Skeletal muscle satellite cell (primary cell): Measurements from ENCODE around the gene CTNNAL1.
"Not testable (repeated sequence)": the region's sequence is repeated elsewhere in the genome, so short reads cannot be mapped to it uniquely, and the experiment has no call there.

ENCODE experiments used
- H3K27me3 ChIP-seq: 2 replicates; pipeline ENCODE4 v1.7.0; 2013; ENCODE audit warnings: low read length; ENCODE audit not compliant: control insufficient read depth, insufficient read depth
- H3K36me3 ChIP-seq: 2 replicates; pipeline ENCODE4 v1.7.0; 2013; ENCODE audit warnings: mild to moderate bottlenecking, control low read depth, low read length; ENCODE audit not compliant: insufficient read depth
- H3K4me1 ChIP-seq: 2 replicates; pipeline ENCODE4 v1.7.0; 2013; ENCODE audit warnings: low read length; ENCODE audit not compliant: control insufficient read depth, insufficient read depth
- H3K4me2 ChIP-seq: 2 replicates; pipeline ENCODE4 v1.7.0; 2013; ENCODE audit warnings: mild to moderate bottlenecking, low read length
- H3K4me3 ChIP-seq: 2 replicates; pipeline ENCODE4 v1.7.0; 2013; ENCODE audit warnings: low read length
- H3K9ac ChIP-seq: 2 replicates; pipeline ENCODE4 v1.7.0; 2013; ENCODE audit warnings: mild to moderate bottlenecking, low read depth, low read length, moderate library complexity
- H3K9me3 ChIP-seq: replicated peaks from 2 replicates; pipeline ENCODE4 v1.7.0; 2013; ENCODE audit warnings: mild to moderate bottlenecking, control low read depth, low read length

The CTNNAL1 gene

GRCh38 chr9:108920401-108920800 lies 92.9 kb downstream of the CTNNAL1 start:
- H3K9ac ChIP-seq, H3K4me1 ChIP-seq, H3K4me3 ChIP-seq, H3K9me3 ChIP-seq, H3K27me3 ChIP-seq, H3K4me2 ChIP-seq: not testable (repeated sequence)
- peaks cover 65% of the 10 kb centered on the region for H3K36me3 ChIP-seq

- Histone ChIP-seq H3K4me1 (no peaks in the 10 kb centered on the region), H3K9ac (no peak overlapping the region), H3K4me2 (no peak overlapping the region), H3K36me3 (peaks cover 61% of the 10 kb centered on the region), H3K9me3 (no peaks in the 10 kb centered on the region), H3K27me3 (no peaks in the 10 kb centered on the region), H3K4me3 (no peak overlapping the region)
These were observed 93.8 kb downstream of the CTNNAL1 start for GRCh38 chr9:108919517-108919916.

- H3K9ac ChIP-seq = no peak overlapping the region
- H3K4me2 ChIP-seq = no peak overlapping the region
- no peaks in the 10 kb centered on the region for H3K4me1 ChIP-seq
- no peak overlapping the region for H3K4me3 ChIP-seq
- H3K9me3 ChIP-seq = no peaks in the 10 kb centered on the region
- no peaks in the 10 kb centered on the region for H3K27me3 ChIP-seq
- peaks cover 49% of the 10 kb centered on the region for H3K36me3 ChIP-seq
These were observed 99.9 kb downstream of the CTNNAL1 start for GRCh38 chr9:108913391-108913790.

- no peak overlapping the region for H3K4me2 ChIP-seq
- no peaks in the 10 kb centered on the region for H3K9me3 ChIP-seq
- H3K36me3 ChIP-seq = peaks cover 58% of the 10 kb centered on the region
- H3K4me3 ChIP-seq = no peak overlapping the region
- no peaks in the 10 kb centered on the region for H3K27me3 ChIP-seq
- no peak overlapping the region for H3K9ac ChIP-seq
- no peaks in the 10 kb centered on the region for H3K4me1 ChIP-seq
These were observed 101.5 kb downstream of the CTNNAL1 start for GRCh38 chr9:108911820-108912219.

GRCh38 chr9:108910914-108911313 lies 102.4 kb downstream of the CTNNAL1 start:
- no peak overlapping the region for H3K9ac ChIP-seq
- H3K36me3 ChIP-seq = peaks cover 62% of the 10 kb centered on the region
- H3K4me3 ChIP-seq = no peak overlapping the region
- H3K9me3 ChIP-seq = no peaks in the 10 kb centered on the region
- H3K27me3 ChIP-seq = no peaks in the 10 kb centered on the region
- no peaks in the 10 kb centered on the region for H3K4me1 ChIP-seq
- H3K4me2 ChIP-seq = no peak overlapping the region

- H3K4me3 ChIP-seq = no peak overlapping the region
- H3K4me1 ChIP-seq = no peaks in the 10 kb centered on the region
- no peaks in the 10 kb centered on the region for H3K27me3 ChIP-seq
- peaks cover 63% of the 10 kb centered on the region for H3K36me3 ChIP-seq
- no peak overlapping the region for H3K9ac ChIP-seq
- no peaks in the 10 kb centered on the region for H3K9me3 ChIP-seq
- no peak overlapping the region for H3K4me2 ChIP-seq
These were observed 102.9 kb downstream of the CTNNAL1 start for GRCh38 chr9:108910402-108910801.

GRCh38 chr9:108905494-108905893 lies 107.8 kb downstream of the CTNNAL1 start:
- peaks cover 59% of the 10 kb centered on the region for H3K36me3 ChIP-seq
- no peak overlapping the region for H3K4me3 ChIP-seq
- no peaks in the 10 kb centered on the region for H3K9me3 ChIP-seq
- no peaks in the 10 kb centered on the region for H3K4me1 ChIP-seq
- H3K4me2 ChIP-seq = no peak overlapping the region
- no peak overlapping the region for H3K9ac ChIP-seq
- no peaks in the 10 kb centered on the region for H3K27me3 ChIP-seq

GRCh38 chr9:108904161-108904560 lies 109.1 kb downstream of the CTNNAL1 start:
- Histone ChIP-seq H3K4me2 (no peak overlapping the region), H3K4me3 (no peak overlapping the region), H3K9me3 (no peaks in the 10 kb centered on the region), H3K36me3 (peaks cover 71% of the 10 kb centered on the region), H3K9ac (no peak overlapping the region), H3K27me3 (no peaks in the 10 kb centered on the region), H3K4me1 (no peaks in the 10 kb centered on the region)

- H3K36me3 ChIP-seq = peaks cover 65% of the 10 kb centered on the region
- H3K4me3 ChIP-seq = no peak overlapping the region
- H3K9ac ChIP-seq = no peak overlapping the region
- H3K4me2 ChIP-seq = no peak overlapping the region
- no peaks in the 10 kb centered on the region for H3K27me3 ChIP-seq
- H3K4me1 ChIP-seq = no peaks in the 10 kb centered on the region
- no peaks in the 10 kb centered on the region for H3K9me3 ChIP-seq
These were observed 109.7 kb downstream of the CTNNAL1 start for GRCh38 chr9:108903420-108904103.

GRCh38 chr9:108900176-108900575 lies 113.1 kb downstream of the CTNNAL1 start:
- Histone ChIP-seq H3K4me1 (no peaks in the 10 kb centered on the region), H3K9me3 (no peaks in the 10 kb centered on the region), H3K4me2 (no peak overlapping the region), H3K27me3 (no peaks in the 10 kb centered on the region), H3K4me3 (no peak overlapping the region), H3K36me3 (peaks cover 65% of the 10 kb centered on the region), H3K9ac (no peak overlapping the region)

GRCh38 chr9:108899023-108899695 lies 114.1 kb downstream of the CTNNAL1 start:
- H3K4me2 ChIP-seq, H3K4me3 ChIP-seq, H3K9ac ChIP-seq, H3K27me3 ChIP-seq, H3K9me3 ChIP-seq, H3K4me1 ChIP-seq: not testable (repeated sequence)
- peaks cover 69% of the 10 kb centered on the region for H3K36me3 ChIP-seq
